Nephron (organoid): ENCODE data around the gene RAB32.
A peak's percentile ranks its signal among the peaks of the same experiment; 100 is the strongest.

Experiments
- H3K27ac Mint-ChIP-seq, 3 experiments: 2 replicates each; pipeline ENCODE4 v1.8.0; 2020; ENCODE audit warnings: mixed read lengths in 3 of 3, mild to moderate bottlenecking in 2 of 3, moderate library complexity in 1 of 3
- H3K27me3 Mint-ChIP-seq: 2 replicates; pipeline ENCODE4 v1.8.0; 2021; ENCODE audit warnings: low read depth, mild to moderate bottlenecking, moderate library complexity, mixed read lengths
- H3K36me3 Mint-ChIP-seq: 2 replicates; pipeline ENCODE4 v1.8.0; 2020; ENCODE audit warnings: low read depth, mixed read lengths
- H3K4me1 Mint-ChIP-seq: 2 replicates; pipeline ENCODE4 v1.8.0; 2020; ENCODE audit warnings: mixed read lengths
- H3K4me3 Mint-ChIP-seq, 3 experiments: 2 replicates each; pipeline ENCODE4 v1.8.0; 2020; ENCODE audit warnings: mild to moderate bottlenecking in 3 of 3, mixed read lengths in 3 of 3, moderate library complexity in 2 of 3
- H3K9me3 Mint-ChIP-seq: 2 replicates; pipeline ENCODE4 v1.8.0; 2020; ENCODE audit warnings: mixed read lengths
- CTCF ChIP-seq, 3 experiments: fragments of 200-600 bp; sonication (generic); IDR thresholded peaks; one replicate each; pipeline ENCODE4 v1.5.0; 2021; ENCODE audit warnings: antibody characterized with exemption in 3 of 3; ENCODE audit not compliant: unreplicated experiment in 3 of 3

RAB32 gene

GRCh38 chr6:146598772-146599405 lies 55.3 kb downstream of the RAB32 start, which contains the start of gene ADGB:
TSS of gene ADGB (plus strand) at chr6:146598972. CDS start at chr6:146599041, 69 bp downstream.
- peak within 1 kb of the TSS; percentile 63 to 75 (median 68) for H3K4me3 Mint-ChIP-seq
- H3K27me3 Mint-ChIP-seq: no peaks in the 10 kb centered on the region
- TF ChIP-seq CTCF (IDR thresholded peaks at IDR 0.05; ENCODE audit: unreplicated experiment in 3 of 3): no peak
- H3K27ac Mint-ChIP-seq: no peak within 1 kb of the TSS
- no peaks in the 10 kb centered on the region for H3K9me3 Mint-ChIP-seq
- H3K4me1 Mint-ChIP-seq: peaks cover 24% of the 10 kb centered on the region
- no peaks in the 10 kb centered on the region for H3K36me3 Mint-ChIP-seq

- no peak for TF ChIP-seq CTCF (IDR thresholded peaks at IDR 0.05; ENCODE audit: unreplicated experiment in 3 of 3)
- H3K4me3 Mint-ChIP-seq: no peak overlapping the region
Observed at GRCh38 chr6:146601352-146601751, 57.7 kb downstream of the RAB32 start.

GRCh38 chr6:146602526-146602925 lies 58.9 kb downstream of the RAB32 start:
- Mint-ChIP-seq H3K27me3 (no peaks in the 10 kb centered on the region), H3K4me1 (peaks cover 16% of the 10 kb centered on the region), H3K4me3 (no peak overlapping the region), H3K36me3 (no peaks in the 10 kb centered on the region), H3K9me3 (no peaks in the 10 kb centered on the region), H3K27ac (no peak overlapping the region)
- no peak for TF ChIP-seq CTCF (IDR thresholded peaks at IDR 0.05; ENCODE audit: unreplicated experiment in 3 of 3)

More at GRCh38 chr6:146601352-146601751, 57.7 kb downstream of the RAB32 start:
- peaks cover 24% of the 10 kb centered on the region for H3K4me1 Mint-ChIP-seq
- no peaks in the 10 kb centered on the region for H3K36me3 Mint-ChIP-seq
- no peak overlapping the region for H3K27ac Mint-ChIP-seq
- no peaks in the 10 kb centered on the region for H3K9me3 Mint-ChIP-seq
- H3K27me3 Mint-ChIP-seq: no peaks in the 10 kb centered on the region
